K562 (cell line): ENCODE results near the gene CSRNP3. TPM values are rescaled to one million over a fixed set of nuclear protein-coding genes. Genes with fewer than 3 reads are reported as not detected.

Experiments used
- ATAC-seq: fragments of 200-7000 bp; cut with Tn5 transposase; 3 replicates; pipeline ENCODE4 v1.9.1; 2020; ENCODE audit warnings: moderate library complexity
- BruUV-seq: library from RNA; stranded (reverse); fragments of 400-500 nt; replicated peaks from 2 replicates; lab custom pipeline; 2021; lab: Mats Ljungman, UMichigan
- CTCF ChIA-PET: fragments of 300-600 bp; formaldehyde crosslinking; extraction: SDS; loops from one replicate; lab custom pipeline; 2021; ENCODE audit warnings: low intra/inter-chr PET ratio; lab: Yijun Ruan, JAX
- POLR2A ChIA-PET: fragments of 300-600, 350-650 bp; sonication (Branson Sonifier 250); formaldehyde crosslinking; extraction: SDS; loops from one replicate; lab custom pipeline; 2021; ENCODE audit warnings: antibody characterized with exemption, inconsistent platforms; lab: Yijun Ruan, JAX
- DNase-seq, 4 experiments: peaks; one replicate each; pipeline versions ENCODE4 v3.0.0 to v3.0.0-alpha.2; 2011 to 2018; ENCODE audit warnings: low spot score in 3 of 4, mixed read lengths in 3 of 4; ENCODE audit errors: extremely low read depth in 1 of 4
- FAIRE-seq: peaks from 2 replicates; lab custom pipeline; 2011; peaks lifted over from hg19 to GRCh38; lab: Jason Lieb, UNC
- H2AFZ ChIP-seq: 2 replicates; pipeline ENCODE4 v1.6.0; 2011; ENCODE audit warnings: low read depth, low read length, control low read depth, inconsistent platforms
- H3K27ac ChIP-seq: fragments of 200-600 bp; 3 replicates; pipeline ENCODE4 v1.8.0; 2011; ENCODE audit warnings: low read depth, mild to moderate bottlenecking, control low read depth, inconsistent platforms, low read length, moderate library complexity, mixed read lengths; ENCODE audit errors: extremely low read depth
- H3K27me3 ChIP-seq, 2 experiments: fragments of 300-600 bp in 1 of 2; 2 replicates in 1 of 2; 3 replicates in 1 of 2; pipeline versions ENCODE4 v1.6.0 to v1.8.0; 2011; ENCODE audit warnings: inconsistent platforms in 2 of 2, low read length in 2 of 2, mild to moderate bottlenecking in 1 of 2, mixed read lengths in 1 of 2, moderate library complexity in 1 of 2; ENCODE audit not compliant: control insufficient read depth in 2 of 2, insufficient read depth in 2 of 2
- H3K36me3 ChIP-seq: fragments of 300-600 bp; 3 replicates; pipeline ENCODE4 v1.8.0; 2011; ENCODE audit warnings: mild to moderate bottlenecking, low read length, inconsistent platforms; ENCODE audit not compliant: control insufficient read depth, insufficient read depth
- H3K4me1 ChIP-seq, 2 experiments: fragments of 200-600 bp in 1 of 2; replicated peaks in 1 of 2; 2 replicates in 1 of 2; 3 replicates in 1 of 2; pipeline versions ENCODE4 v1.5.1 to v1.8.0; 2011; ENCODE audit warnings: inconsistent platforms in 2 of 2, low read length in 2 of 2, mild to moderate bottlenecking in 1 of 2, mixed read lengths in 1 of 2, moderate library complexity in 1 of 2; ENCODE audit not compliant: control insufficient read depth in 2 of 2, insufficient read depth in 2 of 2
- H3K4me2 ChIP-seq: 2 replicates; pipeline ENCODE4 v1.6.1; 2011; ENCODE audit warnings: low read length, control low read depth, inconsistent platforms, mixed read lengths; ENCODE audit not compliant: insufficient read depth
- H3K4me3 ChIP-seq: fragments of 200-600 bp; sonication (generic), shearing (Covaris generic); 2 replicates; pipeline ENCODE4 v1.5.1; 2016; ENCODE audit warnings: control low read depth, inconsistent platforms
- H3K79me2 ChIP-seq: fragments of 200-600 bp; 3 replicates; pipeline ENCODE4 v1.8.0; 2011; ENCODE audit warnings: low read length, inconsistent platforms; ENCODE audit not compliant: control insufficient read depth, insufficient read depth
- H3K9ac ChIP-seq, 2 experiments: 2 replicates each; pipeline versions ENCODE4 v1.6.0 to v1.6.1; 2011; ENCODE audit warnings: low read depth in 2 of 2, low read length in 2 of 2, control low read depth in 1 of 2, inconsistent platforms in 1 of 2, mild to moderate bottlenecking in 1 of 2, mixed read lengths in 1 of 2; ENCODE audit not compliant: insufficient read depth in 1 of 2
- H3K9me1 ChIP-seq: one replicate; pipeline ENCODE4 v1.6.0; 2011; ENCODE audit warnings: inconsistent platforms, mild to moderate bottlenecking, low read length, moderate library complexity; ENCODE audit not compliant: control insufficient read depth, insufficient read depth
- H3K9me3 ChIP-seq: replicated peaks from 2 replicates; pipeline ENCODE4 v1.5.1; 2011; ENCODE audit warnings: low read depth, low read length, inconsistent platforms; ENCODE audit not compliant: control insufficient read depth, insufficient read depth
- H4K20me1 ChIP-seq: replicated peaks from 2 replicates; pipeline ENCODE4 v1.6.1; 2011; ENCODE audit warnings: low read length, inconsistent platforms, mixed read lengths; ENCODE audit not compliant: control insufficient read depth, insufficient read depth
- ARHGAP35 ChIP-seq: fragments of 450-650 bp; IDR thresholded peaks from 2 replicates; pipeline ENCODE4 v1.6.1; 2018; ENCODE audit not compliant: partially characterized antibody
- BRD4 ChIP-seq: fragments of 200-600 bp; sonication (generic); IDR thresholded peaks from 2 replicates; pipeline ENCODE4 v1.6.1; 2017; ENCODE audit warnings: inconsistent platforms
- ERF ChIP-seq: fragments of 450-650 bp; formaldehyde crosslinking; IDR thresholded peaks from 2 replicates; pipeline ENCODE4 v1.4.0; 2020; ENCODE audit warnings: mild to moderate bottlenecking, mixed read lengths
- KDM4B ChIP-seq, 2 experiments: fragments of 450-650 bp in 1 of 2; sonication (generic) in 1 of 2; IDR thresholded peaks; 2 replicates each; pipeline ENCODE4 v1.6.1; 2016 to 2017; ENCODE audit warnings: borderline replicate concordance in 2 of 2, antibody characterized with exemption in 1 of 2, low read depth in 1 of 2, mild to moderate bottlenecking in 1 of 2
- SP2 ChIP-seq: IDR thresholded peaks from 2 replicates; pipeline ENCODE4 v1.6.1; 2011; ENCODE audit warnings: mild to moderate bottlenecking, low read depth, low read length, moderate library complexity; ENCODE audit not compliant: poor library complexity, severe bottlenecking; ENCODE audit errors: extremely low read depth
- ZNF696 ChIP-seq: fragments of 250-450 bp; sonication (Bioruptor Pico); conservative IDR thresholded peaks from 2 replicates; pipeline ENCODE4 v1.4.0; 2020; ENCODE audit warnings: mild to moderate bottlenecking, moderate library complexity
- WGBS: fragments of 100-300 bp; shearing (Covaris generic); methylation state at CpG from one replicate; pipeline ENCODE4 v1.1.6; 2016; ENCODE audit warnings: low coverage, mixed read lengths; ENCODE audit not compliant: insufficient coverage; ENCODE audit errors: missing lambda C conversion rate; 5-methylcytosine and 5-hydroxymethylcytosine counted together
- in situ Hi-C: fragments of 300-500 bp; cut with MboI; formaldehyde crosslinking; loops from 4 replicates; pipeline ENCODE4 v1.15.0; 2018; ENCODE audit warnings: inconsistent platforms, mixed read lengths
- intact Hi-C: fragments of 100-400 bp; cut with micrococcal nuclease; formaldehyde crosslinking; loops from 2 replicates; pipeline ENCODE4 v1.14.2; 2022
- polyA plus RNA-seq, 8 experiments: library from polyadenylated mRNA; depleted of rRNA in 4 of 8; stranded (reverse) in 5 of 8; unstranded in 3 of 8; fragments of >200 nt; fragmentation: Nextera tagmentation in 2 of 8; fragmentation: Illumina TruSeq in 1 of 8; extraction: Ambion mirVana in 2 of 8; extraction: Trizol in 1 of 8; gene quantifications; 2 replicates each; pipeline versions ENCODE4 v1.2.1 to v1.2.3, GENCODE V29; 2011 to 2014; ENCODE audit warnings: inconsistent platforms in 1 of 8, missing spikeins in 1 of 8
- total RNA-seq, 7 experiments: library from RNA; depleted of rRNA in 6 of 7; stranded (reverse); fragments of >200 nt in 6 of 7; fragmentation: Illumina TruSeq in 2 of 7; extraction: Trizol in 2 of 7; gene quantifications; 2 replicates each; pipeline versions ENCODE4 v1.2.1 to v1.2.3, GENCODE V29; 2011 to 2021; ENCODE audit warnings: low replicate concordance in 1 of 7
- TF ChIP-seq, protein P1 (sequence below), 2 experiments: fragments of 450-650 bp; IDR thresholded peaks; 2 replicates each; pipeline ENCODE4 v1.6.1; 2016; ENCODE audit warnings: mild to moderate bottlenecking in 2 of 2, borderline replicate concordance in 1 of 2, low read depth in 1 of 2, moderate library complexity in 1 of 2

The CSRNP3 gene
- total and polyA plus RNA-seq, 9 of the 15 experiments (the other 6 are each of a cell fraction or from before 2014, with no cell fraction given) = not detected

DNA sequence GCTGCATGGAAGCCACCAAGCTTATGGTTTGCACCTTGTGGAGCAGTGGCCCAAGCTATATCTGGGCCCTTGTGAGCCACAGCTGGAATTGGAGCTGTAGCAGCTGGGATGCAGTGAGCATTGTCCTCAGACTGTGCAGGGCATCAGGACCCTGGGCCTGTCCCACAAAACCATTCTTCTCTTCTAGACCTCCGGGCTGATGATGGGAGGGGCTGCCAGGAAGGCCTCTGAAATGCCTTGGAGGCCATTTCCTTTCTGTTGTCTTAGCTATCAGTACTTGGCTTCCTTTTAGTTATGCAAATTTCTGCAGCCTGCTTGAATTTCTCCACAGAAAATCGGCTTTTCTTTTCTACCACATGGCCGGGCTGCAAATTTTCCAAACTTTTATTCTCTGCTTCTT is 46.4 kb upstream of the CSRNP3 start:
- CTCF ChIA-PET = no interaction called here
- no peaks in the 10 kb centered on the region for H4K20me1 ChIP-seq
- WGBS = 2% methylated on average over 3 of the region's 3 CpGs
- no peaks in the 10 kb centered on the region for H3K79me2 ChIP-seq
- POLR2A ChIA-PET = no interaction called here
- H3K4me3 ChIP-seq = no peak overlapping the region
- FAIRE-seq (no peak), DNase-seq (no peak)
- no peaks in the 10 kb centered on the region for H3K36me3 ChIP-seq
- H3K9me1 ChIP-seq = no peaks in the 10 kb centered on the region
- peaks cover 2% of the 10 kb centered on the region; the same call in 1 of the 2 replicates for H3K9me3 ChIP-seq
- TF ChIP-seq ZNF696 (CRISPR knock-in tag) (no peak), BRD4 (no peak), SP2 (no peak), ARHGAP35 (no peak), ERF (CRISPR knock-in tag) (no peak), KDM4B (IDR thresholded peaks at IDR 0.05; ENCODE audit: borderline replicate concordance in 2 of 2, low read depth in 1 of 2) (no peak)
- TF ChIP-seq, protein P1, sequence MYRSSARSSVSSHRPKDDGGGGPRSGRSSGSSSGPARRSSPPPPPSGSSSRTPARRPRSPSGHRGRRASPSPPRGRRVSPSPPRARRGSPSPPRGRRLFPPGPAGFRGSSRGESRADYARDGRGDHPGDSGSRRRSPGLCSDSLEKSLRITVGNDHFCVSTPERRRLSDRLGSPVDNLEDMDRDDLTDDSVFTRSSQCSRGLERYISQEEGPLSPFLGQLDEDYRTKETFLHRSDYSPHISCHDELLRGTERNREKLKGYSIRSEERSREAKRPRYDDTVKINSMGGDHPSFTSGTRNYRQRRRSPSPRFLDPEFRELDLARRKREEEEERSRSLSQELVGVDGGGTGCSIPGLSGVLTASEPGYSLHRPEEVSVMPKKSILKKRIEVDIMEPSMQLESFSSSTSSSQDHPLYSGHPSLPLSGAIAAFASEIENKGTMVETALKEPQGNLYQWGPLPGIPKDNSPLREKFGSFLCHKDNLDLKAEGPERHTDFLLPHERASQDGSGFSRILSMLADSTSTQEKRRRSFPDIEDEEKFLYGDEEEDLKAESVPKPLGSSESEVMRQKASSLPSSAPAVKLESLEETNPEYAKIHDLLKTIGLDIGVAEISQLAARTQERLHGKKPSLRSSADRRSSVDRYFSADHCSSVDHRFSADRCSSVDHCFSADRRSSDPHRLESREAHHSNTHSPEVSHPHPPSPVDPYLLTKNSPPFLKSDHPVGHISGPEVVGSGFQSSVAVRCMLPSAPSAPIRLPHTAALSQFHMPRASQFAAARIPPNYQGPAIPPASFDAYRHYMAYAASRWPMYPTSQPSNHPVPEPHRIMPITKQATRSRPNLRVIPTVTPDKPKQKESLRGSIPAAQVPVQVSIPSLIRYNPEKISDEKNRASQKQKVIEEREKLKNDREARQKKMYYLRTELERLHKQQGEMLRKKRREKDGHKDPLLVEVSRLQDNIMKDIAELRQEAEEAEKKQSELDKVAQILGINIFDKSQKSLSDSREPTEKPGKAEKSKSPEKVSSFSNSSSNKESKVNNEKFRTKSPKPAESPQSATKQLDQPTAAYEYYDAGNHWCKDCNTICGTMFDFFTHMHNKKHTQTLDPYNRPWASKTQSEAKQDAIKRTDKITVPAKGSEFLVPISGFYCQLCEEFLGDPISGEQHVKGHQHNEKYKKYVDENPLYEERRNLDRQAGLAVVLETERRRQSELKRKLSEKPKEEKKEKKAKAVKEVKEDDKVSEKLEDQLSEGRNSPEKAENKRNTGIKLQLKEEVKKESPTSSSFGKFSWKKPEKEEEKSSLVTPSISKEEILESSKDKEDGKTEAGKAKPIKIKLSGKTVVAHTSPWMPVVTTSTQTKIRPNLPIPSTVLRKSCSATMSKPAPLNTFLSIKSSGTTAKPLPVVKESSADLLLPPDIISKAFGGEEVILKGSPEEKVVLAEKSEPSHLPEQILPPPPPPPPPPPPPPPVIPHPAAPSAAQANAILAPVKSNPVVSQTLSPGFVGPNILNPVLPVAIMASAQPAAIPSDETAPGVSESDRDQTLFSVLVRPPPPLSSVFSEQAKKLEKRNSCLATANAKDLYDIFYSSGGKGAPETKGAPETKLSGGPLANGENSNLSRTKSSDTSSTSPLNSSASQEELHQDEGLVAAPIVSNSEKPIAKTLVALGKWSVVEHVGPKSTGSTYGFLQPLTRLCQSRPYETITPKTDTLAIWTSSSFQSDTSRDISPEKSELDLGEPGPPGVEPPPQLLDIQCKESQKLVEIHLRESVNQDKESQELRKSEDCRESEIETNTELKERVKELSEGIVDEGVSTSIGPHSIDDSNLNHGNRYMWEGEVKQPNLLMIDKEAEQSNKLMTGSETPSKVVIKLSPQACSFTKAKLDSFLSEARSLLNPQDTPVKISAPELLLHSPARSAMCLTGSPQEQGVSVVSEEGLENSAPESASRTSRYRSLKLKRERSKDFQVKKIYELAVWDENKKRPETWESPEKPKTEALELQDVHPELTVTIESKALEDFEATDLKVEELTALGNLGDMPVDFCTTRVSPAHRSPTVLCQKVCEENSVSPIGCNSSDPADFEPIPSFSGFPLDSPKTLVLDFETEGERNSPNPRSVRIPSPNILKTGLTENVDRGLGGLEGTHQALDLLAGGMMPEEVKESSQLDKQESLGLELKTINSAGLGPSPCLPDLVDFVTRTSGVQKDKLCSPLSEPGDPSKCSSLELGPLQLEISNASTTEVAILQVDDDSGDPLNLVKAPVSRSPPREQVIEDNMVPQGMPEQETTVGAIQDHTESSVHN (IDR thresholded peaks at IDR 0.05; ENCODE audit: borderline replicate concordance in 1 of 2, low read depth in 1 of 2) = no peak
- TF ChIP-seq, all 486 proteins: peak for 0
- intact Hi-C loops = no loop called here
- no peak for ATAC-seq
- H3K27ac ChIP-seq = no peak overlapping the region
- no peak overlapping the region for H3K4me2 ChIP-seq
- H3K9ac ChIP-seq = no peak overlapping the region
- no TSS peak for BruUV-seq
- no peaks in the 10 kb centered on the region; a peak in 1 of 5 replicates for H3K4me1 ChIP-seq
- H3K27me3 ChIP-seq = no peaks in the 10 kb centered on the region
- in situ Hi-C loops = no loop called here
- H2AFZ ChIP-seq = no peak overlapping the region
